Effector memory CD8-positive, alpha-beta T cell (primary cell): Measurements from ENCODE around the gene MACROD2.

Experiments used
- ATAC-seq: fragments of 150-1000 bp; cut with Tn5 transposase; replicated peaks from 2 replicates; pipeline ENCODE4 v1.10.0; 2021; ENCODE audit warnings: mild to moderate bottlenecking, moderate library complexity
- DNase-seq, 3 experiments: peaks; one replicate each; pipeline ENCODE4 v3.0.0; 2021
- H3K27ac Mint-ChIP-seq, 2 donors: one replicate each; pipeline ENCODE4 v1.8.0; 2022; ENCODE audit warnings: mild to moderate bottlenecking in 2 of 2, mixed read lengths in 2 of 2, moderate library complexity in 2 of 2
- H3K27me3 Mint-ChIP-seq, 2 donors: one replicate each; pipeline ENCODE4 v1.8.0; 2022; ENCODE audit warnings: mixed read lengths in 2 of 2
- H3K36me3 Mint-ChIP-seq: one replicate; pipeline ENCODE4 v1.8.0; 2022; ENCODE audit warnings: mild to moderate bottlenecking, moderate library complexity, mixed read lengths; ENCODE audit not compliant: insufficient read depth
- H3K4me1 Mint-ChIP-seq, 2 donors: one replicate each; pipeline ENCODE4 v1.8.0; 2022; ENCODE audit warnings: low read depth in 2 of 2, mixed read lengths in 2 of 2
- H3K4me3 Mint-ChIP-seq, 2 donors: one replicate each; pipeline ENCODE4 v1.8.0; 2022; ENCODE audit warnings: mild to moderate bottlenecking in 2 of 2, mixed read lengths in 2 of 2, moderate library complexity in 2 of 2
- H3K9me3 Mint-ChIP-seq, 2 donors: one replicate each; pipeline ENCODE4 v1.8.0; 2022; ENCODE audit warnings: mixed read lengths in 2 of 2

The MACROD2 gene

DNA sequence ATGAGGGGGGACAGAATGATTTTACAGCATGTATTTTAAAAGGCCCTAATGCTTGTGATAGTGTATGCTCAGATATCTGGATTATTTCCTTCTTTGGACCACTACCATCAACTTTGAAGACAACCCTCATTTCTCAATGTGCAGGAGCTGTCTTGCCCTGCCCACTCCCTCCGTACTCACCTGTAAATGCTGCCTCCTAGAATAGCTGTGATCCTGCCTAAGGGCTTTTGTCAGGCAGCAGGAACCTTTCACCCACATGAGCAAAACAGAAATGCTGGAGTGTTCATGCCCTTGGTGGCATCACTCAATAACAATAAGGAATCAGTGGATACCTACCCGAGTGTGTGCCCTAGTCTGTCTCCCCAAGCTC, 1065.7 kb downstream of the MACROD2 start:
- no peak overlapping the region for H3K27ac Mint-ChIP-seq
- DNase-seq (no peak), ATAC-seq (no peak)
- H3K36me3 Mint-ChIP-seq = peaks cover 4% of the 10 kb centered on the region
- no peaks in the 10 kb centered on the region for H3K27me3 Mint-ChIP-seq
- H3K4me3 Mint-ChIP-seq = no peak overlapping the region
- H3K9me3 Mint-ChIP-seq = peaks cover 10 to 21% of the 10 kb centered on the region in 2 donors
- H3K4me1 Mint-ChIP-seq = no peaks in the 10 kb centered on the region

DNA sequence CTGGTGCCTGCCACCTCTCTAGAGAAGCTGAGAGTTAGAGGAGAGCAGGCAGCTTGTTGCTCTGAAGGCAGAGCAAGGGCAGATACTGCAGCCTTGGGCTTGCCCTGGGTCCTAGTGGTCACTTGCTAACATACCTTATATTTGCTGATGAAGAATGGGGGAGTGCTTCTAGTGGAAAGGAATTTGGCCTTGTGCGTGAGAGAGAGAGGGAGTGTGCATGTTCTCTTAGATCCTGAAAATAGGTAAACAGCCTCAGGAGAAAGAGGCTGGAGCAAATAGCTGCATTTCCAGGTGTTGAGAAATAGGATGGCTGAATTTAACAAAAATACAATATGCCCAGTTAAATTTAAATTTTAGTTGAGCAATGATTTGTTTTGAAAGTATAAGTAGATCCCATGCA, 1066.6 kb downstream of the MACROD2 start:
- peaks cover 12 to 21% of the 10 kb centered on the region in 2 donors for H3K9me3 Mint-ChIP-seq
- no peak overlapping the region for H3K4me3 Mint-ChIP-seq
- ATAC-seq (no peak), DNase-seq (no peak)
- no peaks in the 10 kb centered on the region for H3K4me1 Mint-ChIP-seq
- no peak overlapping the region for H3K27ac Mint-ChIP-seq
- no peaks in the 10 kb centered on the region for H3K27me3 Mint-ChIP-seq
- peaks cover 4% of the 10 kb centered on the region for H3K36me3 Mint-ChIP-seq

DNA sequence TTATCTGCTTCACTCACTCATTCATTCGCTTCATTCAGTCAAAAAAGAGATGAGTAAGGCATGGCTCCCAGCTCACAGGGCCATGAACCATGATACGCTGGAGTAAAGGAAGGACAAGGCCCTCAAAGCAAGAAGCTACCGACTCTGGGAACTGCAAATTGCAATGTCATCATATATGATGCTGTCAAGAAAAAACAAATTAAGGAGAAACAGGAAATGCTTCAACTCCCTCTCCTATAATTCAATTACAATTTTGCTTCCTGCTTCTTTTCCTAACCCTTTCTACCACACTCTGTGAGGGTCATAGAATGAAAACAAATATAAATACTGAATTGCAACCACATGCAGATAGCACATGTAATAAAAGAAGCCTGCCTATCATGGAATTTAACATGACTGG, 1067.8 kb downstream of the MACROD2 start:
- no peak overlapping the region for H3K4me3 Mint-ChIP-seq
- H3K9me3 Mint-ChIP-seq = peaks cover 11 to 21% of the 10 kb centered on the region in 2 donors
- peaks cover 4% of the 10 kb centered on the region for H3K36me3 Mint-ChIP-seq
- no peaks in the 10 kb centered on the region for H3K4me1 Mint-ChIP-seq
- H3K27me3 Mint-ChIP-seq = no peaks in the 10 kb centered on the region
- no peak for ATAC-seq
- DNase-seq = no peak
- no peak overlapping the region for H3K27ac Mint-ChIP-seq

DNA sequence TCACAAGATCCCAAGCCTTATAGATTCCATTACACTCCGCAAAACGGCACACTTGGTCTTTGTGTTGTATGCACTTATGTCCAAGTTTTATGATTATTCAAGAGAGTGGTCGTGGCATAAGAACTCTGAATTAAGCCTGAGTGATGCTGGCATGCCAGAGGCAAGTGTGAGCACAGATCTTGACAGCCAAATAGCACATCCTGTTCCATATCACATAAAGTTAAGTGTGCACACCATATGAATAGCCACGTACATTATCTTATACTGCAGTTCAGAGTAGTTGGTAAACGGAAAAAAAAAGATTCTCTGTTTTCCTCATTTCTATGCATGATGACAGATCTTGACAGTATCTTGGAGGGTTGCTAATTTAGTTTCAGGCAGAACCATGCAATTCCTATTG, 1069.4 kb downstream of the MACROD2 start:
- ATAC-seq (no peak), DNase-seq (no peak)
- no peak overlapping the region for H3K27ac Mint-ChIP-seq
- peaks cover 4% of the 10 kb centered on the region for H3K36me3 Mint-ChIP-seq
- H3K4me1 Mint-ChIP-seq = no peaks in the 10 kb centered on the region
- H3K9me3 Mint-ChIP-seq = peaks cover 9 to 21% of the 10 kb centered on the region in 2 donors
- no peaks in the 10 kb centered on the region for H3K27me3 Mint-ChIP-seq
- no peak overlapping the region for H3K4me3 Mint-ChIP-seq

DNA sequence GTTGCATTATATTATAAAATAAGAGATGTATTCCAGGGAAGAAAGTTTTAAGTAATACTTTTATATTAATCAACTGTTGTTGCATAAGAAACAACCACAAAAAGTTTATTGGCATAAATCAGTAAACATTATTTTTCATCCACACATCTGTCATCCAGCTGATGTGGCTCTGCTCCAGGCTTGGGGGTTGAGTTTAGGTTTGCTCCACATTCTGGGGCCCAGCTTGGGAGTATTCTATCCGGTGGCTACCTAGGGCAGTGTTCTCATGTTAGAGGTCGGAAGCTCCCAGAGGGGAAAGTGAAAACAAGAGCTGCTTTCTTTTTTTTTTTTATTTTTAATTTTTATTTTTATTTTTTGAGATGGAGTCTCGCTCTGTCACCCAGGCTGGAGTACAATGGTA, 1070.5 kb downstream of the MACROD2 start:
- Mint-ChIP-seq H3K4me1 (no peaks in the 10 kb centered on the region), H3K36me3 (no peaks in the 10 kb centered on the region), H3K27ac (no peak overlapping the region), H3K9me3 (peaks cover 6 to 13% of the 10 kb centered on the region in 2 donors), H3K4me3 (no peak overlapping the region), H3K27me3 (no peaks in the 10 kb centered on the region)
- ATAC-seq (no peak), DNase-seq (no peak)

DNA sequence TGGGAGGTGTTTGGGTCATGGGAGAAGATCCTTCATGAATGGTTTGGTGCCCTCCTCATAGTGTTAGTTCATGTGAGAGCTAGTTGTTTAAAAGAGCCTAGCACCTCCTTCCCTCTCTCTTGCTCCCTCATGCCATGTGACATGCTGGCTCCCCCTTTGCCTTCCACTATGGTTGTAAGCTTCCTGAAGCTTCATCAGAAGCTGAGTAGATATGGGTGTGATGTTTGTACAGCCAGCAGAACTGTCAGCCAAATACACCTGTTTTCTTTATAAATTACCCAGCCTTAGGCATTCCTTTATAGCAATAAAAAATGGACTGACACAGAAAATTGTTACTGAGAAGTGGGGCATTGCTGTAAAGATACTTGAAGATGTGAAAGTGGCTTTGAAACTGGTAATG, 1073.2 kb downstream of the MACROD2 start:
- DNase-seq (no peak), ATAC-seq (no peak)
- Mint-ChIP-seq H3K36me3 (no peaks in the 10 kb centered on the region), H3K27me3 (no peaks in the 10 kb centered on the region), H3K9me3 (peaks cover 0 to 2% of the 10 kb centered on the region in 2 donors), H3K27ac (no peak overlapping the region), H3K4me3 (no peak overlapping the region), H3K4me1 (no peaks in the 10 kb centered on the region)

DNA sequence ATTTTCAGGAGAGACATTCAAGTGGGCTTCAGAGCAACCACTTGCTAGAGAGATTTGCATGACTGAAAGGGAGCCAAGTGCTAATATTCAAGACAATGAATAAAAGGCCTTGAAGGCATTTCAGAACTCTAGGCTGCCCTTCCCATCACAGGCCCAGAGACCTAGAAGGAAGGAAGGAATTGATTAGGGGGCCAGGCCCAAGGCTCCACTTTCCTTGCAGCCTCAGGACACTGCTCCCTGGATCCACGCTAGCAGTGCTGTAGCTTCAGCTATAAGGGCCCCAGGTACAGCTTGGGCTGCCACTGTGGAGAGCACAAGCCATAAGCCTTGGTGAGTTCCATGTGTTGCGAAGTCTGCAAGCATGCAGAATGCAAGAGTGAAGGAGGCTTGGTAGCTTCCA, 1074.0 kb downstream of the MACROD2 start:
- H3K36me3 Mint-ChIP-seq = no peaks in the 10 kb centered on the region
- no peaks in the 10 kb centered on the region for H3K4me1 Mint-ChIP-seq
- peaks cover 0 to 2% of the 10 kb centered on the region in 2 donors for H3K9me3 Mint-ChIP-seq
- no peaks in the 10 kb centered on the region for H3K27me3 Mint-ChIP-seq
- H3K4me3 Mint-ChIP-seq = no peak overlapping the region
- no peak overlapping the region for H3K27ac Mint-ChIP-seq
- ATAC-seq (no peak), DNase-seq (no peak)

DNA sequence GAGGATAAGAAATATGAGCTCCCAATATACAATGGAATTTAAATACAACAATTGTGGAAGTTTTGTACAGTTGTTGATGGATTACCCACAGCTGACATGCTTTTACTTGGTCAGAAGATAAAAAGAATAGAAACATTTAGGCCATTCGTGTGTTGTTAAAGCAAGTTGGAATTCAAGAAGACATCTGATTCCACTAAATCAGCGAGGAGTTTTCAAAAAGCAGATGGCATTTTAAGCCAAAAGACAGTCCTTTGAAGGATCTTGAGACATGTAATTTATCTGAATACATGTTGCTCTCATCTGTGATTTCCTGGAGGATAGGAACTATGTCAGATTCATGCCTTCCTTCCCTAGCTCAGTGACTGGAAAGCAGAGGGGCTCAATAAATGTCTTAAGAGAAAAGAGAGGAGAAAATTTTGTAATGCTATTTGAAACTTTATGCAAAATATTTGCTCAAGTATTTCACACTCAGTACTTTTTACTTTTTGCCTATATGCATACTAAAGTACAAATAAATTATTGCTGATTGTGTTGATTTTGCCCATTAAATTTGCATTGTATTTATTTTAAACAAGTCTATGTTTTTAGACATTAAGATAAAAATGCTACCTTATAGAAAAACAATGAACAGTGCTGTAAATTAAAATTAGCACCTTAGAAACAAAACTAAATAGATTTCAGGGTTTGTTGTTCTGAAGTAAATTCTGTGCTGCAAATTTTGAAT, 1075.9 kb downstream of the MACROD2 start:
- Mint-ChIP-seq H3K36me3 (no peaks in the 10 kb centered on the region), H3K9me3 (peaks cover 0 to 2% of the 10 kb centered on the region in 2 donors), H3K27ac (no peak overlapping the region), H3K27me3 (no peaks in the 10 kb centered on the region), H3K4me1 (no peaks in the 10 kb centered on the region), H3K4me3 (no peak overlapping the region)
- no peak for DNase-seq
- no peak for ATAC-seq

DNA sequence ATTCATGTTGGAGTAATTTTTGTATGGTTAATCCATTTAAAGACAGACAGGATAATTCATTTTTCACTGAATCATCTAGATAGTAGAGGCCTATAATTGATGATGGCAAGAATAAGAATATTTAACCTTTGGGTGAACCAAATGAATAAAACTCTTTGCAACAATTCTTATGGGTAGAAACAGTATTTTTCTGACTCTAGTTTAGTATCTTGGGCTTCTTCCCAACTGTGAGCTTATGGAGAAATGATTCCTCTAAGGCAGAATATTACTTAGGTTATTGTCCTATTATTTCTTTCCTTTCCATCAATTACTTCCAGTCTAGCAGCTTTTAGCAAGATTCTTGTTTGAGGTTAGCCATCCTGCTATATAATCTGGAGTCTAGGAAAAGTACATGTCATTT, 1077.0 kb downstream of the MACROD2 start:
- Mint-ChIP-seq H3K27ac (no peak overlapping the region), H3K27me3 (no peaks in the 10 kb centered on the region), H3K9me3 (no peaks in the 10 kb centered on the region), H3K4me3 (no peak overlapping the region), H3K4me1 (no peaks in the 10 kb centered on the region), H3K36me3 (no peaks in the 10 kb centered on the region)
- ATAC-seq (no peak), DNase-seq (no peak)

DNA sequence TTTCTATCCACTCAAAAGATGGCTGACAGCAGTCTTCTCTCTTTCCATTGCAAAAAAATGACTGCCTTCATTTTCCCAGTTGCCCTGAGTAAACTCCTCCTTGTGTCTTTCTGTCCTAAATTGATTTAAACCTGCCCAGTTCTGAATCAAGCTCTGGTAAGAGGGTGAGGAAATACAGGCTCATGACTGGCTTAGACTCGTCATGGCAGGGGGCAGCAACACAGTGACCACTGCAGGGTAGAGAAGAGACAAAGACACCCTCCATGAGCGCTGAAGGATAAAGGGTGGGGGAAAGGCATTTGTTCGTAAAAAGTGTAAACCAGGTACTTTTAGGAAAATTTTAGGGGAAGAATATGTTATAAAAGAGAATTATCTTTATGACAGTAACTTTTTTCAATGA, 1080.3 kb downstream of the MACROD2 start:
- Mint-ChIP-seq H3K9me3 (peaks cover 0 to 2% of the 10 kb centered on the region in 2 donors), H3K4me3 (no peak overlapping the region), H3K36me3 (no peaks in the 10 kb centered on the region), H3K27me3 (no peaks in the 10 kb centered on the region), H3K4me1 (no peaks in the 10 kb centered on the region), H3K27ac (no peak overlapping the region)
- no peak for DNase-seq
- no peak for ATAC-seq

DNA sequence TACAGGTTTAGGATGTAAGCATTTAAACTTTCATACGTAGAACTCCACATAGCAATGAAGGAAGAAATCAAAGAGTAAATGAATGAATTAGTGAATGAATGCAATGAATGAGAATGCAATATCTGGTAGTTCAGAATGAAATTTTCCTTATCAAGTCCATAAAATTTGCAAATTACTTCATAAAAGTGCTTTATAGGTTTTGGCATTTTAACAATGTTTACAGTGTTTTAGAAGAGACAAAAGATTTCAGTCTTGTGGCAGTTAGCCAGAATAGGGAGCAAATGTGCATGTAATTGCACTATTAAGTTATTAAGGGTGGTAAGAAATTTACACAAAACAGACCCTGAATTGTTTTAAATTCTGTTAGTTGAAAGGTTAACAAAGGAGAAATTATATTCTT, 1081.5 kb downstream of the MACROD2 start:
- H3K27ac Mint-ChIP-seq = no peak overlapping the region
- H3K4me1 Mint-ChIP-seq = no peaks in the 10 kb centered on the region
- no peak for DNase-seq
- H3K36me3 Mint-ChIP-seq = no peaks in the 10 kb centered on the region
- peaks cover 0 to 2% of the 10 kb centered on the region in 2 donors for H3K9me3 Mint-ChIP-seq
- no peak for ATAC-seq
- H3K27me3 Mint-ChIP-seq = no peaks in the 10 kb centered on the region
- H3K4me3 Mint-ChIP-seq = no peak overlapping the region

DNA sequence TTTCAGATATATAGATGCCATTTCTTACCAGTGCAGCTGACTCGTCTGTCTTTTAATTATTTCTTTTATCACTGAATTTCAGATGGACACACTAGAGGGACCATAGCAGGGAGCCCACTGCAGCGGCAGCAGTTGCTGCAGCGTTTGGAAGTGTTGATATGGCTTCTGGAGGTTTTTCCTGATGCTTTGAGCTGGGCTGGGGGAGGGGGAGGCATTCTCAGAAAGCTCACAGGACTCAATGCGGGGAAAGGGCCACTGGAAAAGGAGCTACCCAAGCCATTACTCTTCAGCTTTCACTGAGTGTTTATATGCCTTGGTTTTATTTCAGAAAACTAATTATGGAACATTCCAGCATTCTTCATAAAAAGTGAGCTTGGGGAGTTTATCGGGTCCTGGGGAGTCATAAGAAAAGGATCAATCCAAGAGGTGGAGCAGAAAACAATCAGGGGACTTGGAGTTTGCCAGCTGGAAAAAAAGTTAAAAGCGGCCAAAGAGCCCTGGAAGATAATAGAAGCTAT, 1082.5 kb downstream of the MACROD2 start:
- Mint-ChIP-seq H3K4me1 (no peaks in the 10 kb centered on the region), H3K4me3 (no peak overlapping the region), H3K9me3 (peaks cover 0 to 2% of the 10 kb centered on the region in 2 donors), H3K27me3 (no peaks in the 10 kb centered on the region), H3K27ac (no peak overlapping the region), H3K36me3 (no peaks in the 10 kb centered on the region)
- ATAC-seq (no peak), DNase-seq (no peak)

DNA sequence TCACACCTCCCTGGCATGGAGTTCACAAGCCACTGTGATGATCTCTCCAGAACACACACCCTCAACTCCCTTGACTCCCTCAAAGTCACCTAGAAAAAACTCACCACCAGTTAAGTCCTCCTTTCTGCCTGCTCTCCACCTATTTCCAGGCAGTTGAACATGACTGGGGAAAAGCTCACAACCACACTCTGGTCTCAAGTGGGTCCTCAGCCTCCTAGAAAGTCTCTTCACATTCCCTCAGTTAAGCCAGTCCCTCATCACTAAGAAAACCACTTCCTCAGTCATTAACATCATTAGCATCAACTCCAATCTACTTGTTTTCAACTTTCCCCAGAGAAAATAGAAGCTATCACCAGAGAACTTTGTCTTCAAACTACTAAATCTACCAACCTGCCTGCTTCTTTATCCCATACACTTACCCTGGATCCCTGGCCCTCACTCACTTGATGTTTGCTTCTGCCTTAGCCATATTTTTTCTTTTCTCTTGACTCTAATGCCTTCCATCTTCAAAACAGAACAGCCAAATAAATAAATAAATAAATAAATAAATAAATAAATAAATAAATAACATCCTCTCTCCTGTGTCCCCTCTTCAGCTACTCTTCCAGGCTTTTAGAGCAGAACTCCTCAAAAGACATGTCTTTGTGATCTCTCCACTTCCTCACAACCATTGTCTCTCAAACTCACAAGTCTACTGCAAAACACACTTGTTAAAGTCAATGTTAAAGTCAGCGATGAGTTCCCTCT, 1084.5 kb downstream of the MACROD2 start:
- Mint-ChIP-seq H3K9me3 (peaks cover 0 to 2% of the 10 kb centered on the region in 2 donors), H3K27ac (no peak overlapping the region), H3K36me3 (no peaks in the 10 kb centered on the region), H3K27me3 (no peaks in the 10 kb centered on the region), H3K4me3 (no peak overlapping the region), H3K4me1 (no peaks in the 10 kb centered on the region)
- DNase-seq (no peak), ATAC-seq (no peak)

DNA sequence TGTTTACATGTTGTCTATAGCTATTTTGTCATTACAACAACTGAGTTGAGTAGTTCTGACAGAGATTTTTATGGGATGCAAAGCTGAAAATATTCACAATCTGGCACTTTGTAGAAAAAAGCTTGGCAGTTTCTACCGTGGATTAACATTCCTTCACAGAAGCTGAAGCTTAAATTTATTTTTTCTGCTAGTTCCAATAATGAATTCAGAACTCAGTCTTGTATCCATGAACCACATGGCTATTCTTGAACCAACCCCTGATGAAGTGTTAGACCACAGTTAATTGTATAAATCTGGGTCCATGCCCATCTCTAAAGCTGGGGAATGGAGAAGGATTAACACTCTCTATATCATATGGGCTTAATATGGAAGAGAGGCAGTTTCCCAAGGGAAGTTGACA, 1085.9 kb downstream of the MACROD2 start:
- ATAC-seq (no peak), DNase-seq (no peak)
- Mint-ChIP-seq H3K9me3 (peaks cover 0 to 2% of the 10 kb centered on the region in 2 donors), H3K4me1 (no peaks in the 10 kb centered on the region), H3K27ac (no peak overlapping the region), H3K4me3 (no peak overlapping the region), H3K27me3 (no peaks in the 10 kb centered on the region), H3K36me3 (no peaks in the 10 kb centered on the region)
